Neuronal stem cell (in vitro differentiated cells): ENCODE results near the gene PLXNA4.

ENCODE experiments used
- DNase-seq: peaks from one replicate; pipeline ENCODE4 v3.0.0-alpha.2; 2013; ENCODE audit warnings: low spot score
- H2AFZ ChIP-seq: one replicate; pipeline ENCODE4 v1.6.1; 2013; ENCODE audit warnings: mild to moderate bottlenecking, low read length, inconsistent platforms
- H2AK5ac ChIP-seq: 2 replicates; pipeline ENCODE4 v1.6.1; 2013; ENCODE audit warnings: low read depth, mild to moderate bottlenecking, inconsistent platforms, low read length, moderate library complexity, mixed read lengths
- H2BK120ac ChIP-seq: 2 replicates; pipeline ENCODE4 v1.6.1; 2013; ENCODE audit warnings: low read depth, mild to moderate bottlenecking, inconsistent platforms, low read length, moderate library complexity, mixed read lengths
- H2BK12ac ChIP-seq: one replicate; pipeline ENCODE4 v1.6.1; 2013; ENCODE audit warnings: low read length, inconsistent platforms
- H2BK15ac ChIP-seq: 2 replicates; pipeline ENCODE4 v1.6.1; 2013; ENCODE audit warnings: mild to moderate bottlenecking, low read length, inconsistent platforms, mixed read lengths
- H2BK5ac ChIP-seq: one replicate; pipeline ENCODE4 v1.6.1; 2013; ENCODE audit warnings: inconsistent platforms, mild to moderate bottlenecking, low read length, moderate library complexity
- H3K14ac ChIP-seq: one replicate; pipeline ENCODE4 v1.6.1; 2013; ENCODE audit warnings: low read length, inconsistent platforms
- H3K18ac ChIP-seq: 2 replicates; pipeline ENCODE4 v1.6.1; 2013; ENCODE audit warnings: low read length, inconsistent platforms
- H3K23ac ChIP-seq: 2 replicates; pipeline ENCODE4 v1.6.1; 2013; ENCODE audit warnings: low read depth, mild to moderate bottlenecking, mixed read lengths, low read length, inconsistent platforms; ENCODE audit not compliant: poor library complexity
- H3K27ac ChIP-seq: replicated peaks from 3 replicates; pipeline ENCODE4 v1.5.1; 2013; ENCODE audit warnings: low read length, inconsistent platforms
- H3K27me3 ChIP-seq, 3 experiments: 2 replicates each; pipeline ENCODE4 v1.6.1; 2013; ENCODE audit warnings: low read length in 3 of 3, mild to moderate bottlenecking in 2 of 3, inconsistent platforms in 1 of 3, low read depth in 1 of 3, mixed read lengths in 1 of 3, moderate library complexity in 1 of 3; ENCODE audit not compliant: control insufficient read depth in 3 of 3, insufficient read depth in 3 of 3
- H3K36me3 ChIP-seq, 2 donors: replicated peaks in 1 of 2; 2 replicates each; pipeline ENCODE4 v1.6.1; 2013; ENCODE audit warnings: low read length in 2 of 2; ENCODE audit not compliant: control insufficient read depth in 2 of 2, insufficient read depth in 2 of 2
- H3K4ac ChIP-seq: 2 replicates; pipeline ENCODE4 v1.6.1; 2013; ENCODE audit warnings: inconsistent platforms, mild to moderate bottlenecking, low read length, moderate library complexity
- H3K4me1 ChIP-seq, 2 donors: 1 replicate in 1 of 2; 2 replicates in 1 of 2; pipeline ENCODE4 v1.6.1; 2013; ENCODE audit warnings: low read length in 2 of 2, low read depth in 1 of 2; ENCODE audit not compliant: control insufficient read depth in 2 of 2, insufficient read depth in 1 of 2
- H3K4me2 ChIP-seq: one replicate; pipeline ENCODE4 v1.6.1; 2013; ENCODE audit warnings: mild to moderate bottlenecking, low read length, inconsistent platforms; ENCODE audit not compliant: insufficient read depth, poor library complexity, severe bottlenecking
- H3K4me3 ChIP-seq, 2 donors: 2 replicates each; pipeline ENCODE4 v1.5.1; 2013; ENCODE audit warnings: low read length in 2 of 2, mild to moderate bottlenecking in 2 of 2, inconsistent platforms in 1 of 2, moderate library complexity in 1 of 2
- H3K79me1 ChIP-seq: one replicate; pipeline ENCODE4 v1.6.1; 2013; ENCODE audit warnings: low read depth, mild to moderate bottlenecking, inconsistent platforms, low read length, moderate library complexity
- H3K9ac ChIP-seq: one replicate; pipeline ENCODE4 v1.6.1; 2013; ENCODE audit warnings: mild to moderate bottlenecking, low read depth, low read length, inconsistent platforms; ENCODE audit not compliant: poor library complexity
- H3K9me3 ChIP-seq, 2 donors: replicated peaks in 1 of 2; 2 replicates each; pipeline versions ENCODE3 to v1.6.1; 2013; ENCODE audit warnings: low read length in 2 of 2, mild to moderate bottlenecking in 2 of 2, inconsistent platforms in 1 of 2, low read depth in 1 of 2, mixed read lengths in 1 of 2, moderate library complexity in 1 of 2; ENCODE audit not compliant: control insufficient read depth in 2 of 2, insufficient read depth in 1 of 2
- H4K8ac ChIP-seq: one replicate; pipeline ENCODE4 v1.6.1; 2013; ENCODE audit warnings: low read depth, mild to moderate bottlenecking, inconsistent platforms, low read length, moderate library complexity
- H4K91ac ChIP-seq: one replicate; pipeline ENCODE4 v1.6.1; 2013; ENCODE audit warnings: low read length, low read depth, mild to moderate bottlenecking, inconsistent platforms; ENCODE audit not compliant: poor library complexity
- WGBS, 2 donors: extraction: QIAGEN DNeasy Blood & Tissue Kit; methylation state at CpG; one replicate each; pipeline ENCODE4 v1.1.7; 2013; ENCODE audit warnings: missing lambda C conversion rate in 2 of 2, mixed read lengths in 1 of 2; ENCODE audit not compliant: insufficient read length in 2 of 2, insufficient replicate concordance in 1 of 2; ENCODE audit errors: extremely low coverage in 2 of 2; 5-methylcytosine and 5-hydroxymethylcytosine counted together

PLXNA4 gene

DNA sequence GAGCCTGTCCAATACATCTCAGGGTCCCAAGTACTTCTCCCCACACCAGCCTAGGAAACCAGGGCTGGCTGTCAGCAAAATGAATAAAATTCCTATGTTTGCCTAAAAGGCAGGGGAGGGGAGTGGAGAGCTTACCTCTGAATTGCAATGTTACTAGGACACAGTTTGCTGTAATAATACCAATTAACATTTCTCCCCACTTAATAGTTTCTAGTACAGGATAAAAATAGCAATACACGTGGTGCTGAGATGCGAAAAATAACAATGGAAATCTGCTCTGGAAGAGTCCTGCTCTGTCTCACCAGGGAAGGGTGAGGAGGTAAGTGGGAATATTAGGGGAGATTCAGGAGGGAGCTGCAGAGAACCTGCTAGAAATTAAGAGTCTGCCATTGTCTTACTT lies 112.3 kb downstream of the PLXNA4 start:
- Histone ChIP-seq H2BK120ac (no peak overlapping the region), H3K23ac (no peak overlapping the region), H4K91ac (no peak overlapping the region), H3K4me2 (no peak overlapping the region), H2BK15ac (no peak overlapping the region), H3K4me1 (peaks cover 0 to 4% of the 10 kb centered on the region in 2 donors), H3K9ac (no peak overlapping the region), H4K8ac (no peak overlapping the region), H3K9me3 (no peaks in the 10 kb centered on the region), H3K27me3 (no peaks in the 10 kb centered on the region), H3K4me3 (no peak overlapping the region), H2AFZ (no peak overlapping the region), H2AK5ac (no peak overlapping the region), H3K18ac (no peak overlapping the region), H3K36me3 (no peaks in the 10 kb centered on the region), H3K79me1 (no peaks in the 10 kb centered on the region), H2BK5ac (no peak overlapping the region), H3K14ac (no peak overlapping the region), H3K4ac (no peak overlapping the region), H3K27ac (no peak overlapping the region), H2BK12ac (no peak overlapping the region)
- DNase-seq: no peak
- no CpG with 5 or more reads among the region's 2 CpGs for WGBS, 2 donors

DNA sequence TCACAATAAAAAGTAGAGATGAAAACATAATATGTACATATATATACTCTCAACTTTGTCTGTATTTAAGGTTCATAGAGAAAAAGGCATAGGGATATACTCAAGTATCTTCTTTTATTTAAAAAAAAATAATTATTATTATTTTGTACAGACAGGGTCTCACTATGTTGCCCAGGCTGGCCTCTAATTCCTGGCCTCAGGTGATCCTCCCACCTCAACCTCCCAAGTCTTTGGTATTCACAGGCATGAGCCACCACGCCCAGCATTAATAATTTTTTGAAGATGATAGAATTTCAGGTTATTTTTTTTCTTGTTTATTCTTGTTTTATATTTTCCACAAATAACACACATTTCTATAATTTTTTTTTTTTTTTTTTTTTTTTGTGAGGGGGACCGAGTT lies 113.8 kb downstream of the PLXNA4 start:
- H3K18ac ChIP-seq: no peak overlapping the region
- no peaks in the 10 kb centered on the region for H3K79me1 ChIP-seq
- H2BK5ac ChIP-seq: no peak overlapping the region
- H2AK5ac ChIP-seq: no peak overlapping the region
- no peak overlapping the region for H2BK120ac ChIP-seq
- no peak overlapping the region for H4K91ac ChIP-seq
- no peak overlapping the region for H3K4me2 ChIP-seq
- H3K27ac ChIP-seq: no peak overlapping the region
- no peak overlapping the region for H2BK12ac ChIP-seq
- no peak overlapping the region for H3K4ac ChIP-seq
- no peak overlapping the region for H3K14ac ChIP-seq
- WGBS, 2 donors: no CpG with 5 or more reads among the region's 2 CpGs
- H3K4me1 ChIP-seq: peaks cover 0 to 4% of the 10 kb centered on the region in 2 donors
- no peak overlapping the region for H2BK15ac ChIP-seq
- H3K4me3 ChIP-seq: no peak overlapping the region
- no peaks in the 10 kb centered on the region for H3K9me3 ChIP-seq
- no peak for DNase-seq
- no peak overlapping the region for H4K8ac ChIP-seq
- H3K27me3 ChIP-seq: no peaks in the 10 kb centered on the region
- no peak overlapping the region for H2AFZ ChIP-seq
- no peaks in the 10 kb centered on the region for H3K36me3 ChIP-seq
- H3K23ac ChIP-seq: no peak overlapping the region
- no peak overlapping the region for H3K9ac ChIP-seq

DNA sequence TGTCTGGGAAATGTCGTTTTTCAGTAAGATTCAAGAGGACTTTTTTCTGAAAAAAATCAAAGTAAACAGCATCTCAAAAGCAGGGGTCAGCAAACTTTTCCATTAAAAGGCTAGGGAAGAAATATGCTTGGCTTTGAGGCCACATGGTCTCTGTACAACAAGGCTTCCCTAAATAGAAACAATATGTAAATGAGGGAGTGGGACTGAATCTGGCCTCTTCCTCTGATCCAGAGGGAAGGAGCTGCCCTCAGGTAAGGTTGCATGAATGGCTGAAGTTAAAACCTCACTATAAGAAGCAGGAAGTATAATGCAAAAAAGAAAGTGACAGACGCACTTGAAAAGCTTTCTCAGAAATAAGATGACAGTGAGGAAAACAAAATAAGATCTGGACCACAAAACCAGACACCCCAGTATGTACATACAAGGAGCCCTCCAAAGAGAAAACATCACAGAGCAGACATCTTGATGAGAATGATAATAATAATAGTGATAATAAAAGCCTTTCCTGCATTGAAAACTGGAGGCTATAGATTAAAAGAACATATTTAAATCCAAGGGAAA lies 115.2 kb downstream of the PLXNA4 start:
- no peaks in the 10 kb centered on the region for H3K9me3 ChIP-seq
- no CpG with 5 or more reads among the region's 2 CpGs for WGBS, 2 donors

DNA sequence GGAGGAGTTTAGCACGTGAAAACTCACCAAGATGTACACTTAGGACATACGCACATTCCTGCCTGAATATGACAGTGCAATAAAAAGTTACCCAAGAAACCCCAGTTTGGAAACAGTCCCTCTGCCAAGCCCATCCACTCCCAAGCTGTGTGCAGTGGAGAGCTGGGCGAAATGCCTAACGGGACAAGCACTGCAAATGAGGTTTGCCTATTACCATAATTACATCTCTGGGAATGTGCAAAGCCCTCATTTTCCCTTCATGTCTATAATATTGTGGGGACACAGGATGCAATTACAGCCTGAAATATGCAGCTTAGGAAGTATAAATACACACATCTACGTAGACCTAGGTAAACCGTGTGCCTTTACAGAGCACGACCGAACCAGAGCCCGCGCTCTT lies 117.5 kb downstream of the PLXNA4 start:
- no peak overlapping the region for H2BK5ac ChIP-seq
- no peak overlapping the region for H4K91ac ChIP-seq
- no peak overlapping the region for H3K14ac ChIP-seq
- H3K4me1 ChIP-seq: peaks cover 0 to 2% of the 10 kb centered on the region in 2 donors
- no peaks in the 10 kb centered on the region for H3K79me1 ChIP-seq
- H3K4me3 ChIP-seq: no peak overlapping the region
- no peaks in the 10 kb centered on the region for H3K27me3 ChIP-seq
- no peaks in the 10 kb centered on the region for H3K9me3 ChIP-seq
- H3K9ac ChIP-seq: no peak overlapping the region
- H3K4me2 ChIP-seq: no peak overlapping the region
- H2BK15ac ChIP-seq: no peak overlapping the region
- H2BK12ac ChIP-seq: no peak overlapping the region
- H2BK120ac ChIP-seq: no peak overlapping the region
- H2AK5ac ChIP-seq: no peak overlapping the region
- no peak overlapping the region for H3K23ac ChIP-seq
- no peak overlapping the region for H4K8ac ChIP-seq
- H3K27ac ChIP-seq: no peak overlapping the region
- no peaks in the 10 kb centered on the region for H3K36me3 ChIP-seq
- no peak overlapping the region for H3K4ac ChIP-seq
- no peak overlapping the region for H2AFZ ChIP-seq
- no peak overlapping the region for H3K18ac ChIP-seq
- WGBS, 2 donors: no CpG with 5 or more reads among the region's 10 CpGs
- DNase-seq: no peak

More for the DNA sequence above, 115.2 kb downstream of the PLXNA4 start:
- Histone ChIP-seq H3K4me3 (no peak overlapping the region), H4K91ac (no peak overlapping the region), H3K23ac (no peak overlapping the region), H3K27me3 (no peaks in the 10 kb centered on the region), H3K36me3 (no peaks in the 10 kb centered on the region), H3K4ac (no peak overlapping the region), H3K79me1 (no peaks in the 10 kb centered on the region), H4K8ac (no peak overlapping the region), H3K4me2 (no peak overlapping the region), H3K14ac (no peak overlapping the region), H2BK120ac (no peak overlapping the region), H2BK15ac (no peak overlapping the region), H3K4me1 (peaks cover 0 to 4% of the 10 kb centered on the region in 2 donors), H2BK12ac (no peak overlapping the region), H3K18ac (no peak overlapping the region), H2AK5ac (no peak overlapping the region), H3K9ac (no peak overlapping the region), H3K27ac (no peak overlapping the region), H2AFZ (no peak overlapping the region), H2BK5ac (no peak overlapping the region)
- no peak for DNase-seq
